BLaER1 (cell line): ENCODE data around the gene ARHGAP22.

Experiments
- H3K27ac ChIP-seq: shearing (Covaris generic); formaldehyde crosslinking; 2 replicates; pipeline ENCODE4 v1.8.1; 2022
- H3K27me3 ChIP-seq: shearing (Covaris generic); formaldehyde crosslinking; 2 replicates; pipeline ENCODE4 v1.8.1; 2022
- H3K36me3 ChIP-seq: shearing (Covaris generic); formaldehyde crosslinking; 2 replicates; pipeline ENCODE4 v1.8.1; 2022
- H3K4me1 ChIP-seq: shearing (Covaris generic); formaldehyde crosslinking; 2 replicates; pipeline ENCODE4 v1.8.1; 2022
- H3K4me2 ChIP-seq: shearing (Covaris generic); formaldehyde crosslinking; 2 replicates; pipeline ENCODE4 v1.8.1; 2022
- H3K4me3 ChIP-seq: shearing (Covaris generic); formaldehyde crosslinking; 2 replicates; pipeline ENCODE4 v1.8.1; 2022
- H3K9ac ChIP-seq: shearing (Covaris generic); formaldehyde crosslinking; 2 replicates; pipeline ENCODE4 v1.8.1; 2022
- H3K9me3 ChIP-seq: shearing (Covaris generic); formaldehyde crosslinking; 2 replicates; pipeline ENCODE4 v1.8.1; 2022
- H4K20me1 ChIP-seq: shearing (Covaris generic); formaldehyde crosslinking; 2 replicates; pipeline ENCODE4 v1.8.1; 2022
- Cebpa-rat ChIP-seq: shearing (Covaris generic); IDR thresholded peaks from 2 replicates; pipeline ENCODE4 v1.8.1; 2022

Gene ARHGAP22

GRCh38 chr10:48455055-48455391 is 149.8 kb downstream of the ARHGAP22 start:
- no peak for TF ChIP-seq Cebpa-rat
- Histone ChIP-seq H3K4me1 (peaks cover 64% of the 10 kb centered on the region), H3K9me3 (no peaks in the 10 kb centered on the region)

GRCh38 chr10:48454302-48455054 is 150.4 kb downstream of the ARHGAP22 start:
- Histone ChIP-seq H4K20me1 (no peaks in the 10 kb centered on the region), H3K36me3 (no peaks in the 10 kb centered on the region), H3K27me3 (no peaks in the 10 kb centered on the region), H3K27ac (peak overlapping the region; percentile 38; the same call in 1 of the 2 replicates), H3K4me2 (peak overlapping the region; percentile 84), H3K9me3 (no peaks in the 10 kb centered on the region), H3K4me1 (peaks cover 64% of the 10 kb centered on the region), H3K9ac (no peak overlapping the region), H3K4me3 (no peak overlapping the region)
- TF ChIP-seq Cebpa-rat: no peak

More at GRCh38 chr10:48455055-48455391, 149.8 kb downstream of the ARHGAP22 start:
- H3K9ac ChIP-seq: no peak overlapping the region
- no peak overlapping the region; the same call in 1 of the 2 replicates for H3K27ac ChIP-seq
- no peaks in the 10 kb centered on the region for H4K20me1 ChIP-seq
- H3K36me3 ChIP-seq: no peaks in the 10 kb centered on the region
- H3K4me2 ChIP-seq: peak overlapping the region; percentile 84
- H3K4me3 ChIP-seq: no peak overlapping the region
- no peaks in the 10 kb centered on the region for H3K27me3 ChIP-seq

- Histone ChIP-seq H3K4me1 (peaks cover 64% of the 10 kb centered on the region), H4K20me1 (no peaks in the 10 kb centered on the region), H3K4me3 (no peak overlapping the region), H3K4me2 (peak overlapping the region; percentile 84), H3K36me3 (no peaks in the 10 kb centered on the region), H3K27me3 (no peaks in the 10 kb centered on the region), H3K9me3 (no peaks in the 10 kb centered on the region), H3K9ac (no peak overlapping the region), H3K27ac (peak overlapping the region; percentile 38; the same call in 1 of the 2 replicates)
- no peak for TF ChIP-seq Cebpa-rat
Measured at GRCh38 chr10:48453451-48454301, 151.2 kb downstream of the ARHGAP22 start.

- no peak overlapping the region for H3K9ac ChIP-seq
- peaks cover 64% of the 10 kb centered on the region for H3K4me1 ChIP-seq
- no peaks in the 10 kb centered on the region for H3K27me3 ChIP-seq
- H3K36me3 ChIP-seq: no peaks in the 10 kb centered on the region
- no peak overlapping the region for H3K4me3 ChIP-seq
- no peaks in the 10 kb centered on the region for H3K9me3 ChIP-seq
- no peak for TF ChIP-seq Cebpa-rat
- no peaks in the 10 kb centered on the region for H4K20me1 ChIP-seq
- H3K4me2 ChIP-seq: peak overlapping the region; percentile 84
- H3K27ac ChIP-seq: no peak overlapping the region
Measured at GRCh38 chr10:48452879-48453412, 151.9 kb downstream of the ARHGAP22 start.

- no peak for TF ChIP-seq Cebpa-rat
- Histone ChIP-seq H3K4me2 (peak overlapping the region; percentile 84), H3K4me1 (peaks cover 61% of the 10 kb centered on the region), H3K36me3 (no peaks in the 10 kb centered on the region), H3K9me3 (no peaks in the 10 kb centered on the region), H3K27ac (no peak overlapping the region), H3K27me3 (no peaks in the 10 kb centered on the region), H3K9ac (no peak overlapping the region), H4K20me1 (no peaks in the 10 kb centered on the region), H3K4me3 (no peak overlapping the region)
Measured at GRCh38 chr10:48451969-48452878, 152.6 kb downstream of the ARHGAP22 start.

- Histone ChIP-seq H3K27me3 (no peaks in the 10 kb centered on the region), H3K9me3 (no peaks in the 10 kb centered on the region), H3K4me1 (peaks cover 58% of the 10 kb centered on the region), H3K4me3 (no peak overlapping the region), H3K27ac (no peak overlapping the region), H3K9ac (no peak overlapping the region), H3K36me3 (no peaks in the 10 kb centered on the region), H4K20me1 (no peaks in the 10 kb centered on the region), H3K4me2 (no peak overlapping the region; the same call in 1 of the 2 replicates)
- no peak for TF ChIP-seq Cebpa-rat
Measured at GRCh38 chr10:48450741-48451466, 154.0 kb downstream of the ARHGAP22 start.

GRCh38 chr10:48450233-48450740 is 154.6 kb downstream of the ARHGAP22 start:
- no peaks in the 10 kb centered on the region for H3K9me3 ChIP-seq
- no peak for TF ChIP-seq Cebpa-rat
- no peak overlapping the region for H3K4me3 ChIP-seq

GRCh38 chr10:48449501-48450232 is 155.2 kb downstream of the ARHGAP22 start:
- H3K27me3 ChIP-seq: no peaks in the 10 kb centered on the region
- no peak for TF ChIP-seq Cebpa-rat
- no peak overlapping the region for H3K4me3 ChIP-seq
- H3K9ac ChIP-seq: no peak overlapping the region
- no peaks in the 10 kb centered on the region for H3K9me3 ChIP-seq
- H3K4me2 ChIP-seq: no peak overlapping the region
- no peaks in the 10 kb centered on the region for H3K36me3 ChIP-seq
- peaks cover 58% of the 10 kb centered on the region for H3K4me1 ChIP-seq
- no peak overlapping the region for H3K27ac ChIP-seq
- H4K20me1 ChIP-seq: no peaks in the 10 kb centered on the region

More at GRCh38 chr10:48450233-48450740, 154.6 kb downstream of the ARHGAP22 start:
- Histone ChIP-seq H3K36me3 (no peaks in the 10 kb centered on the region), H3K4me1 (peaks cover 58% of the 10 kb centered on the region), H3K4me2 (no peak overlapping the region), H3K27me3 (no peaks in the 10 kb centered on the region), H3K27ac (no peak overlapping the region), H3K9ac (no peak overlapping the region), H4K20me1 (no peaks in the 10 kb centered on the region)
